Cardiac fibroblast (primary cell): ENCODE results near the gene PCDH9.

ENCODE experiments used
- DNase-seq, 2 donors: peaks; one replicate each; pipeline versions ENCODE4 v3.0.0 to v3.0.0-alpha.2; 2010; ENCODE audit warnings: low read depth in 2 of 2
- H3K4me3 ChIP-seq, 2 donors: replicated peaks in 1 of 2; 1 replicate in 1 of 2; 2 replicates in 1 of 2; pipeline ENCODE4 v1.5.1; 2011; ENCODE audit warnings: low read depth in 2 of 2, low read length in 2 of 2, mild to moderate bottlenecking in 2 of 2, moderate library complexity in 1 of 2
- TF ChIP-seq, protein P1 (sequence below): IDR thresholded peaks from one replicate; pipeline ENCODE4 v1.5.1; 2011; ENCODE audit warnings: low read depth, mild to moderate bottlenecking, low read length, inconsistent platforms

PCDH9 gene

GRCh38 chr13:67231289-67232000 is 1.3 kb upstream of the PCDH9 start:
- TF ChIP-seq, protein P1, sequence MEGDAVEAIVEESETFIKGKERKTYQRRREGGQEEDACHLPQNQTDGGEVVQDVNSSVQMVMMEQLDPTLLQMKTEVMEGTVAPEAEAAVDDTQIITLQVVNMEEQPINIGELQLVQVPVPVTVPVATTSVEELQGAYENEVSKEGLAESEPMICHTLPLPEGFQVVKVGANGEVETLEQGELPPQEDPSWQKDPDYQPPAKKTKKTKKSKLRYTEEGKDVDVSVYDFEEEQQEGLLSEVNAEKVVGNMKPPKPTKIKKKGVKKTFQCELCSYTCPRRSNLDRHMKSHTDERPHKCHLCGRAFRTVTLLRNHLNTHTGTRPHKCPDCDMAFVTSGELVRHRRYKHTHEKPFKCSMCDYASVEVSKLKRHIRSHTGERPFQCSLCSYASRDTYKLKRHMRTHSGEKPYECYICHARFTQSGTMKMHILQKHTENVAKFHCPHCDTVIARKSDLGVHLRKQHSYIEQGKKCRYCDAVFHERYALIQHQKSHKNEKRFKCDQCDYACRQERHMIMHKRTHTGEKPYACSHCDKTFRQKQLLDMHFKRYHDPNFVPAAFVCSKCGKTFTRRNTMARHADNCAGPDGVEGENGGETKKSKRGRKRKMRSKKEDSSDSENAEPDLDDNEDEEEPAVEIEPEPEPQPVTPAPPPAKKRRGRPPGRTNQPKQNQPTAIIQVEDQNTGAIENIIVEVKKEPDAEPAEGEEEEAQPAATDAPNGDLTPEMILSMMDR, result no peak

GRCh38 chr13:67230404-67231288 is 510 bp upstream of the PCDH9 start:
- DNase-seq, result peak; percentile 98 to 99
- H3K4me3 ChIP-seq, result peak overlapping the region; percentile 85 to 94
- TF ChIP-seq, protein P1, result no peak

More at GRCh38 chr13:67231289-67232000, 1.3 kb upstream of the PCDH9 start:
- H3K4me3 ChIP-seq, result peak overlapping the region; percentile 85 to 94
- peak; percentile 21 to 58 for DNase-seq

DNA sequence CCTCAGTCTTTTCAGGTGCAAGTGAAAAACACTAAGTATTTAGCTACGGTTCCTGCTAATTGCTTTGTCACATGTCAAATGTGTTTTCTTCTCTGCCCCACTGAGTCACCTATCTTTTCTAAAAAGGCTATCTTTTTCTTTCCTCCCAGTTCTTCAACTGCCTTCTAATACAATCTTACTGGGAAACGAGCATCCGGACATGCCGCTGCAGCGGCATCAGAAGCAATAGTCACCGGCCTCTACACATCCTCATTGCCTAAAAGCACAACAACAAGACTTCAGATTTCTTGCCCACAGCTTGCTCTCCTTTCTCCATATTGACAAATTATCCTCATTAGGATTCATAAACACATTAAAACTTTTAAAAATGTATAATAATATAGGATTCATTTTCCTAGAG is 1.2 kb downstream of the PCDH9 start:
- peak overlapping the region; percentile 63 to 85 for H3K4me3 ChIP-seq
- peak in 1 of 2 donors; percentile 31 for DNase-seq
- TF ChIP-seq, protein P1, result no peak

DNA sequence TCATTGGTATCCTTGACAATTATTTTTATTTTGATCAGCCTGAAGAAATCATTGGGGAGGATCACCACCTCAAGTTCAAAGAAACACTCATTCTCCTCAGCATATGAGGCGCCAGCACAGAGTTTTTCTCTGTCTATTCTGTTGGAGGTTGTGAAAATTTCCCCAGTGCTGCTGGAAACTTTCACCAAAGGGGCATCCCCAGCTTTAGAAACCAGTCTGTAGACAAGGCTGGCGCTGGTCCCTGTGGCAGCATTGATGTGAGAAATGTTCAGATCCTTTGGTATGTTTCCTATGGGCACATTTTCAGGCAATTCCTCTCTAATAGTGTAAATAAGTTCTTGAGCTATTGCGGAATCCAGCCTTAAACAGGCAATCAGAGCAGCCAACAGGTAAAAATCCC is 2.1 kb downstream of the PCDH9 start:
- TF ChIP-seq, protein P1, result no peak
- DNase-seq, result peak in 1 of 2 donors; percentile 29
- H3K4me3 ChIP-seq, result peak overlapping the region; percentile 63 to 85

DNA sequence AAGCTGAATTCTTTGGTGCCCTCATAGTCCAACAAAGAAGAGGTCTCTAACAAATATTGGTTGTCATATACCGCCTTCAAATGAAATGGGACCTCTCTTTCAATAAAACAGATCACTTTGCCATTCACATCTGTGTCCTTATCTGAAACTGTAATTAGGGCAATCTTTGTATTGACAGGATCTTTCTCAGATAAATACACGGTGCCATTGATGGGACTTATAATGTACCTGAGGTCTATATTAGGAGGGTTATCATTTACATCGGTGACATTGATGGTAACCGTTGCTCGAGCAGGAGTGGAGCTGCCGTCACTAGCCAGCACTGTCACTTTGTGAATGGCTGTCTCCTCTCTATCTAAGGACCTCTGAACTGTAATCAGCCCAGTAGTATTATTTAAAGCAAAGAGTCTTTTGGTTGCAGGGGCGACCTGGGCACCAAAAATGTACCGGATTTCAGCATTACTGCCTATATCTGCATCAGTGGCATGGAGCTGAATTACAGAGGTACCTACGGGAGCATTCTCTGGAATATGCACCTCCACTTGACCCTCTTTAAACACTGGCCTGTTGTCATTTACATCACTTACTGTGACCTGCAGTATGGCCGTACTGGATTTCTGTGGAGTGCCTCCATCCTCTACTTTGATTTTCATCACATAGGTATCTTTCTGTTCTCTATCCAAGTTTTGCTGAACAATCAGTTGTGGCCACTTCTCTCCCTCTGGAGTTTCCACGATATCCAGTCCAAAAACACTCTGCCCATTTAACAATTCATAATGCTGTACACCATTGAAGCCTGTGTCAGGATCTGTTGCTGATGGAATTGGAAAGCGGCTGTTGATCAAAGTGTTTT is 2.8 kb downstream of the PCDH9 start:
- TF ChIP-seq, protein P1, result no peak
- no peak for DNase-seq
- H3K4me3 ChIP-seq, result peak overlapping the region in 1 of 2 donors; percentile 85

- H3K4me3 ChIP-seq, result peak overlapping the region in 1 of 2 donors; percentile 85
- no peak for DNase-seq
- TF ChIP-seq, protein P1, result no peak
Measured at GRCh38 chr13:67226696-67227095, 3.4 kb downstream of the PCDH9 start.
